ENCODE results near the gene ZNF575.

DNA sequence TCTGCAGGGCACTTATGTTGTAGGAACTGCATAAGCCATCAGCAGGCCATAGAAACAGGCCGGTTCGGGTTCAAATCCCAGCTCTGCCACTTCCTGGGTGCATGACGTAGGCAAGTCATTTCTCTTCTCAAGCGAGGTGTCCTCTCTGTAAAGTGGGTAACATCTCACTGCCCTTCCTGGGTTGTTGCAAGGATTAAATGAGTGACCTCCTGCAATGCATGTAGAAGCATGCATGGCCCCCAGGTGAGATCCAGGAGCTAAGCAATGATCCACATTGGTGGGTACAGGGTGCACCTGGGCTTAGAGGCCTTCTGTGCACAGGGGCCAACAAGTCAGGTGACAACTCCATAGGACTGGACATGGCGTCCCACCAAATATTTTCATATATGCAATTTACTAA lies 42.2 kb upstream of the ZNF575 start:
- TF ChIP-seq, protein P1, sequence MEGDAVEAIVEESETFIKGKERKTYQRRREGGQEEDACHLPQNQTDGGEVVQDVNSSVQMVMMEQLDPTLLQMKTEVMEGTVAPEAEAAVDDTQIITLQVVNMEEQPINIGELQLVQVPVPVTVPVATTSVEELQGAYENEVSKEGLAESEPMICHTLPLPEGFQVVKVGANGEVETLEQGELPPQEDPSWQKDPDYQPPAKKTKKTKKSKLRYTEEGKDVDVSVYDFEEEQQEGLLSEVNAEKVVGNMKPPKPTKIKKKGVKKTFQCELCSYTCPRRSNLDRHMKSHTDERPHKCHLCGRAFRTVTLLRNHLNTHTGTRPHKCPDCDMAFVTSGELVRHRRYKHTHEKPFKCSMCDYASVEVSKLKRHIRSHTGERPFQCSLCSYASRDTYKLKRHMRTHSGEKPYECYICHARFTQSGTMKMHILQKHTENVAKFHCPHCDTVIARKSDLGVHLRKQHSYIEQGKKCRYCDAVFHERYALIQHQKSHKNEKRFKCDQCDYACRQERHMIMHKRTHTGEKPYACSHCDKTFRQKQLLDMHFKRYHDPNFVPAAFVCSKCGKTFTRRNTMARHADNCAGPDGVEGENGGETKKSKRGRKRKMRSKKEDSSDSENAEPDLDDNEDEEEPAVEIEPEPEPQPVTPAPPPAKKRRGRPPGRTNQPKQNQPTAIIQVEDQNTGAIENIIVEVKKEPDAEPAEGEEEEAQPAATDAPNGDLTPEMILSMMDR (IDR thresholded peaks at IDR 0.05), result no peak
- TF ChIP-seq POLR2A (IDR thresholded peaks at IDR 0.05), result no peak
